CD4-positive, alpha-beta memory T cell (primary cell): Measurements from ENCODE around the gene CYBA. TPM values are rescaled to one million over a fixed set of nuclear protein-coding genes. Genes with fewer than 3 reads are reported as not detected.

Source experiments
- CTCF ChIA-PET: fragments of 350-600 bp; sonication (Branson Sonifier 250); formaldehyde crosslinking; loops from one replicate; lab custom pipeline; 2021; ENCODE audit warnings: inconsistent platforms; ENCODE audit not compliant: partially characterized antibody; lab: Charles Lee
- POLR2A ChIA-PET: fragments of 350-600 bp; sonication (Branson Sonifier 250); formaldehyde crosslinking; loops from one replicate; lab custom pipeline; 2021; ENCODE audit not compliant: partially characterized antibody; lab: Charles Lee
- DNase-seq, 5 donors: peaks; one replicate each; pipeline versions ENCODE4 v3.0.0 to v3.0.0-alpha.2; 2020 to 2022; ENCODE audit warnings: mixed read lengths in 1 of 5
- H3K27ac ChIP-seq: one replicate; pipeline ENCODE4 v1.7.0; 2013; ENCODE audit warnings: low read depth, low read length
- H3K27me3 ChIP-seq: 2 replicates; pipeline ENCODE4 v1.7.0; 2013; ENCODE audit warnings: mild to moderate bottlenecking, low read length, moderate library complexity; ENCODE audit not compliant: insufficient read depth
- H3K36me3 ChIP-seq: 2 replicates; pipeline ENCODE4 v1.7.0; 2013; ENCODE audit warnings: mild to moderate bottlenecking, low read length, moderate library complexity; ENCODE audit not compliant: insufficient read depth
- H3K4me1 ChIP-seq: 2 replicates; pipeline ENCODE4 v1.7.0; 2013; ENCODE audit warnings: mild to moderate bottlenecking, low read length, moderate library complexity; ENCODE audit not compliant: insufficient read depth
- H3K4me3 ChIP-seq, 2 donors: one replicate each; pipeline ENCODE4 v1.7.0; 2013; ENCODE audit warnings: low read length in 2 of 2, mild to moderate bottlenecking in 1 of 2
- H3K9me3 ChIP-seq, 2 donors: one replicate each; pipeline ENCODE4 v1.7.0; 2013; ENCODE audit warnings: low read length in 2 of 2, control low read depth in 1 of 2; ENCODE audit not compliant: control insufficient read depth in 1 of 2
- H3K27ac Mint-ChIP-seq, 7 donors: one replicate each; pipeline ENCODE4 v1.8.0; 2020 to 2021; ENCODE audit warnings: mixed read lengths in 7 of 7, mild to moderate bottlenecking in 6 of 7, inconsistent platforms in 3 of 7, moderate library complexity in 3 of 7
- H3K27me3 Mint-ChIP-seq, 2 donors: one replicate each; pipeline ENCODE4 v1.8.0; 2020 to 2021; ENCODE audit warnings: mixed read lengths in 2 of 2
- H3K36me3 Mint-ChIP-seq, 2 donors: one replicate each; pipeline ENCODE4 v1.8.0; 2020 to 2021; ENCODE audit warnings: mixed read lengths in 2 of 2, inconsistent platforms in 1 of 2, mild to moderate bottlenecking in 1 of 2
- H3K4me1 Mint-ChIP-seq, 4 donors: one replicate each; pipeline ENCODE4 v1.8.0; 2020 to 2021; ENCODE audit warnings: mixed read lengths in 4 of 4, mild to moderate bottlenecking in 1 of 4
- H3K4me3 Mint-ChIP-seq, 8 donors: one replicate each; pipeline ENCODE4 v1.8.0; 2020 to 2021; ENCODE audit warnings: mixed read lengths in 8 of 8, mild to moderate bottlenecking in 7 of 8, moderate library complexity in 6 of 8, inconsistent platforms in 3 of 8
- H3K9me3 Mint-ChIP-seq, 8 donors: one replicate each; pipeline ENCODE4 v1.8.0; 2020 to 2021; ENCODE audit warnings: mixed read lengths in 8 of 8, mild to moderate bottlenecking in 5 of 8, inconsistent platforms in 3 of 8, moderate library complexity in 1 of 8
- intact Hi-C: fragments of 100-400 bp; cut with micrococcal nuclease; formaldehyde crosslinking; loops from one replicate; pipeline ENCODE4 v1.15.1; 2023
- polyA plus RNA-seq, 2 donors: library from polyadenylated mRNA; unstranded; fragments of 300-500 nt; fragmentation: Illumina TruSeq; gene quantifications; one replicate each; pipeline ENCODE4 v1.2.3, GENCODE V29; 2021
- total RNA-seq, 2 experiments: library from RNA; stranded (reverse); gene quantifications; one replicate each; pipeline ENCODE4 v1.2.3, GENCODE V29; 2021

The CYBA gene
- total and polyA plus RNA-seq, 4 experiments from 2014 or later = 383 to 1,286 (median 538) TPM

- Histone ChIP-seq H3K4me3 (no peak overlapping the region), H3K4me1 (peaks cover 62% of the 10 kb centered on the region), H3K27ac (no peak overlapping the region), H3K27me3 (peaks cover 11% of the 10 kb centered on the region), H3K36me3 (no peaks in the 10 kb centered on the region), H3K9me3 (no peaks in the 10 kb centered on the region)
- intact Hi-C loops = loop anchor here (2.0 to 5.0 kb wide), 4 partner anchors 15 to 67 kb away; partner anchors contain the start of genes CYBA and SNAI3
- Mint-ChIP-seq H3K4me3 (peak overlapping the region in 6 of 8 donors; percentile 43 to 81 (median 72)), H3K27me3 (peaks cover 0 to 9% of the 10 kb centered on the region in 2 donors), H3K27ac (peak overlapping the region in 4 of 7 donors; percentile 1 to 81 (median 44)), H3K9me3 (peaks cover 0 to 5% (median 0%) of the 10 kb centered on the region in 8 donors), H3K36me3 (peaks cover 6 to 17% of the 10 kb centered on the region in 2 donors), H3K4me1 (peaks cover 16 to 55% (median 35%) of the 10 kb centered on the region in 4 donors)
- CTCF ChIA-PET = no interaction called here
- POLR2A ChIA-PET = interaction anchor here (1.1 to 3.3 kb wide), 4 partner anchors 14 to 68 kb away, joined by 3 to 32 read pairs (median 17); partner anchors contain the start of gene CYBA
- no peak for DNase-seq
These were observed 15.1 kb downstream of the CYBA start for GRCh38 chr16:88635671-88636319.

- H3K27ac ChIP-seq = peak overlapping the region; percentile 62
- DNase-seq = no peak
- peak overlapping the region in 7 of 8 donors; percentile 34 to 85 (median 79) for H3K4me3 Mint-ChIP-seq
- peaks cover 11% of the 10 kb centered on the region for H3K27me3 ChIP-seq
- peaks cover 6 to 17% of the 10 kb centered on the region in 2 donors for H3K36me3 Mint-ChIP-seq
- H3K4me1 Mint-ChIP-seq = peaks cover 16 to 52% (median 32%) of the 10 kb centered on the region in 4 donors
- no peaks in the 10 kb centered on the region for H3K9me3 ChIP-seq
- H3K4me1 ChIP-seq = peaks cover 56% of the 10 kb centered on the region
- intact Hi-C loops = loop anchor here (2.0 to 5.0 kb wide), 5 partner anchors 16 to 222 kb away; partner anchors contain the start of genes CYBA, GALNS, SNAI3 and TRAPPC2L
- peaks cover 0 to 6% of the 10 kb centered on the region in 2 donors for H3K27me3 Mint-ChIP-seq
- H3K4me3 ChIP-seq = peak overlapping the region in 1 of 2 donors; percentile 53
- CTCF ChIA-PET = no interaction called here
- peak overlapping the region; percentile 41 to 91 (median 75) for H3K27ac Mint-ChIP-seq
- POLR2A ChIA-PET = interaction anchor here (1.1 to 3.3 kb wide), 3 partner anchors 15 to 68 kb away, joined by 3 to 32 read pairs (median 21); partner anchors contain the start of gene CYBA
- H3K36me3 ChIP-seq = peaks cover 2% of the 10 kb centered on the region
- H3K9me3 Mint-ChIP-seq = peaks cover 0 to 5% (median 0%) of the 10 kb centered on the region in 8 donors
These were observed 15.7 kb downstream of the CYBA start for GRCh38 chr16:88634994-88635670.

DNA sequence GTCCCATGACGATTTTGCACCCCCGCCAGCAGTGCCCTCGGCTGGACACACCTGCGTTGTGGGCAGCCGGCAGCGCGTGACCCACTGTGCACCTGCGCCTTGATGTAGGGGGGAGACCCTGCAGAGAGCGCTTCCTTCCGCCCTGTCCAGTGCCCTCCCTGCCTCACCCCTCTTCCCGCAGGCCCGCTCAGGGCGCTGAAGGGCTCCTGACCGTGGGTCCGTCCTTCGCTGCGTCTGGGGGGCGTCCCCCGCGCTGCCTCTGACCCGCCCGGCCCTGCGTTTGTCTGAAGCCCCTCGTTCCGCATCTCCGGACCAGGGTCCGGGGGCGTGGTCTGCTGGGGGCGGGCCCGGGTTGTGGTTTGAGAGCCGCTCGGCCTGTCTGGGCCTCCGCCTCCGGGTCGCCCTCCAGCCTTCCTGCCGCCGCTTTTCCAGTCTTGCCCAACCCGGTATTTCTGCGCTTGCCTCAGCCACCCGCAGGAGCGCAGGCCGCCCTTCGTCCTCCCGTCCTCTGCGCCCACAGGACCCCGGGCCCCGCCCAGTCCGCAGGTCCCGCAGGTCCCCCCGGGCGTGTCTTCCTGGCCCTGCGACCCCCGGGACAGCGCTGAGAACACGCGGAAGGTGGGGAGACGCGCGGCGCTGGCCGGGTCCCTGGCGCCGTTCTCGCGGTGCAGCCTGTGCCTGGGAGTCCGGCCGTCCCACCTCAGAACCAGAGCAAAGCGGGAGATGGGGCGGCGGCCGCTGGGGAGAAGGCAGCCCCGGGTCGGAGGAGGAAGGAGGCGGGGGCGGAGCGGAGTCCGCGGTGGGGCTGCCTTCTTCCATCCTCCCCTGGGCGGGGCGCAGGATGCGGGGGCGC is 16.5 kb downstream of the CYBA start:
- peak overlapping the region in 1 of 2 donors; percentile 53 for H3K4me3 ChIP-seq
- H3K4me1 Mint-ChIP-seq = peaks cover 16 to 47% (median 29%) of the 10 kb centered on the region in 4 donors
- H3K4me1 ChIP-seq = peaks cover 48% of the 10 kb centered on the region
- intact Hi-C loops = loop anchor here (2.0 to 5.0 kb wide), 3 partner anchors 16 to 223 kb away; partner anchors contain the start of genes CYBA, GALNS and TRAPPC2L
- CTCF ChIA-PET = interaction anchor here (1.2 to 1.5 kb wide), 2 partner anchors 13 to 15 kb away, joined by 3 to 11 read pairs; no protein-coding TSS in a partner anchor
- peak overlapping the region; percentile 62 for H3K27ac ChIP-seq
- DNase-seq = peak; percentile 45 to 63 (median 54)
- peak overlapping the region in 6 of 7 donors; percentile 66 to 93 (median 81) for H3K27ac Mint-ChIP-seq
- H3K9me3 ChIP-seq = no peaks in the 10 kb centered on the region
- peak overlapping the region; percentile 69 to 85 (median 78) for H3K4me3 Mint-ChIP-seq
- peaks cover 0 to 5% (median 0%) of the 10 kb centered on the region in 8 donors for H3K9me3 Mint-ChIP-seq
- peaks cover 6 to 22% of the 10 kb centered on the region in 2 donors for H3K36me3 Mint-ChIP-seq
- POLR2A ChIA-PET = interaction anchor here (0.9 to 6.0 kb wide), 6 partner anchors 10 to 68 kb away, joined by 4 to 50 read pairs (median 10); partner anchors contain the start of genes MVD and ZC3H18
- peaks cover 9% of the 10 kb centered on the region for H3K36me3 ChIP-seq
- H3K27me3 ChIP-seq = peaks cover 9% of the 10 kb centered on the region
- peaks cover 0 to 6% of the 10 kb centered on the region in 2 donors for H3K27me3 Mint-ChIP-seq

- peak overlapping the region; percentile 69 to 85 (median 78) for H3K4me3 Mint-ChIP-seq
- peaks cover 0 to 6% of the 10 kb centered on the region in 2 donors for H3K27me3 Mint-ChIP-seq
- DNase-seq = peak; percentile 52 to 77 (median 68)
- H3K36me3 Mint-ChIP-seq = peaks cover 6 to 24% of the 10 kb centered on the region in 2 donors
- Histone ChIP-seq H3K27ac (peak overlapping the region; percentile 62), H3K9me3 (no peaks in the 10 kb centered on the region), H3K4me1 (peaks cover 42% of the 10 kb centered on the region), H3K4me3 (peak overlapping the region in 1 of 2 donors; percentile 53), H3K36me3 (peaks cover 9% of the 10 kb centered on the region), H3K27me3 (peaks cover 2% of the 10 kb centered on the region)
- intact Hi-C loops = loop anchor here (2.0 to 5.0 kb wide), 3 partner anchors 15 to 224 kb away; partner anchors contain the start of genes CYBA, GALNS and TRAPPC2L
- H3K9me3 Mint-ChIP-seq = peaks cover 0 to 5% (median 0%) of the 10 kb centered on the region in 8 donors
- peaks cover 14 to 44% (median 28%) of the 10 kb centered on the region in 4 donors for H3K4me1 Mint-ChIP-seq
- ChIA-PET POLR2A (interaction anchor here (0.6 to 6.0 kb wide), 16 partner anchors 9 to 149 kb away, joined by 3 to 50 read pairs (median 6); partner anchors contain the start of genes MVD and ZC3H18), CTCF (interaction anchor here (0.8 to 1.5 kb wide), 4 partner anchors 13 to 149 kb away, joined by 3 to 11 read pairs (median 5); partner anchors contain the start of gene ZC3H18)
- H3K27ac Mint-ChIP-seq = peak overlapping the region; percentile 66 to 93 (median 79)
These were observed 17.1 kb downstream of the CYBA start for GRCh38 chr16:88633684-88634140.

DNA sequence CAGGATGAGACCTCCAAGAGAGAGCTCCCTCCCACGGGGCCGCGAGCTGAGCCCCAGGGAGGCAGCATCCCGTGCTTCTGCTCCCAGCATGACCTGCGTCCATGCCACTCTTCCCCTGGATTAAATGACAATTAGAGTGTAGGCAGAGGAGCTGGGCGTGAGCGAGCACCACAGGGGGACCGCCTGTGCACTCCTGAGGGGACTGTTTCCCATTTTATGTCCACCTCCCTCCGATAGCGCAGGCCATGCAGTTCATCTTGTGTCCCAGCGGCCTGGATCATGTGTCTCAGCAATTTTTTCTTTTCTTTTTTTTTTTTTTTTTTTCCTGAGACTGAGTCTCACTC is 18.3 kb downstream of the CYBA start:
- no peak overlapping the region for H3K27ac ChIP-seq
- Mint-ChIP-seq H3K4me3 (peak overlapping the region in 1 of 8 donors; percentile 30), H3K36me3 (peaks cover 6 to 29% of the 10 kb centered on the region in 2 donors), H3K4me1 (peaks cover 9 to 34% (median 17%) of the 10 kb centered on the region in 4 donors), H3K9me3 (peaks cover 0 to 5% (median 0%) of the 10 kb centered on the region in 8 donors), H3K27me3 (peaks cover 0 to 3% of the 10 kb centered on the region in 2 donors), H3K27ac (peak overlapping the region; percentile 29 to 93 (median 53))
- ChIA-PET POLR2A (interaction anchor here (1.1 to 6.0 kb wide), 10 partner anchors 8 to 70 kb away, joined by 3 to 50 read pairs (median 8); partner anchors contain the start of genes MVD and ZC3H18), CTCF (interaction anchor here (0.7 to 1.6 kb wide), 5 partner anchors 13 to 150 kb away, joined by 3 read pairs; no protein-coding TSS in a partner anchor)
- intact Hi-C loops = loop anchor here (5.0 kb wide), 1 partner anchor 225 kb away; the partner anchor contains the start of genes GALNS and TRAPPC2L
- H3K4me3 ChIP-seq = no peak overlapping the region
- peaks cover 9% of the 10 kb centered on the region for H3K36me3 ChIP-seq
- H3K9me3 ChIP-seq = no peaks in the 10 kb centered on the region
- no peak for DNase-seq
- H3K27me3 ChIP-seq = no peaks in the 10 kb centered on the region
- peaks cover 30% of the 10 kb centered on the region for H3K4me1 ChIP-seq
